MM.1S (cell line): Measurements from ENCODE around the gene CASTOR1.

Experiments
- DNase-seq: peaks from one replicate; pipeline ENCODE4 v3.0.0-alpha.2; 2015
- H2AFZ ChIP-seq: fragments of 300-600 bp; sonication (generic); 2 replicates; pipeline ENCODE4 v1.6.0; 2016; ENCODE audit warnings: antibody characterized with exemption, low read length
- H3F3A ChIP-seq: fragments of 300-600 bp; sonication (generic); 2 replicates; pipeline ENCODE4 v1.6.1; 2016; ENCODE audit warnings: mild to moderate bottlenecking, antibody characterized with exemption, low read length, moderate library complexity, mixed read lengths; ENCODE audit not compliant: insufficient read depth
- H3K27ac ChIP-seq: fragments of 300-600 bp; sonication (generic); 2 replicates; pipeline ENCODE4 v1.5.1; 2016; ENCODE audit warnings: mild to moderate bottlenecking, low read length
- H3K27me3 ChIP-seq: fragments of 300-600 bp; sonication (generic); replicated peaks from 2 replicates; pipeline ENCODE4 v1.6.0; 2016; ENCODE audit warnings: low read length; ENCODE audit not compliant: insufficient read depth
- H3K36me3 ChIP-seq: fragments of 300-600 bp; sonication (generic); replicated peaks from 2 replicates; pipeline ENCODE4 v1.6.1; 2016; ENCODE audit warnings: mild to moderate bottlenecking, low read length, mixed read lengths; ENCODE audit not compliant: insufficient read depth
- H3K4me1 ChIP-seq: fragments of 300-600 bp; sonication (generic); 2 replicates; pipeline ENCODE4 v1.6.1; 2016; ENCODE audit warnings: low read length, mixed read lengths
- H3K4me2 ChIP-seq: fragments of 300-600 bp; sonication (generic); 2 replicates; pipeline ENCODE4 v1.6.0; 2016; ENCODE audit warnings: low read depth, low read length
- H3K4me3 ChIP-seq: fragments of 300-600 bp; sonication (generic); 2 replicates; pipeline ENCODE4 v1.5.1; 2016; ENCODE audit warnings: low read length, mixed read lengths
- H3K79me2 ChIP-seq: fragments of 300-600 bp; sonication (generic); 2 replicates; pipeline ENCODE4 v1.6.1; 2016; ENCODE audit warnings: mixed run types, low read length, mixed read lengths
- H3K9ac ChIP-seq: fragments of 300-600 bp; sonication (generic); 2 replicates; pipeline ENCODE4 v1.6.1; 2016; ENCODE audit warnings: low read length, mixed read lengths
- H3K9me2 ChIP-seq: fragments of 300-600 bp; sonication (generic); replicated peaks from 2 replicates; pipeline ENCODE4 v1.6.1; 2016; ENCODE audit warnings: mild to moderate bottlenecking, low read length, mixed read lengths; ENCODE audit not compliant: insufficient read depth
- H3K9me3 ChIP-seq: fragments of 300-600 bp; sonication (generic); replicated peaks from 2 replicates; pipeline ENCODE4 v1.6.1; 2016; ENCODE audit warnings: mild to moderate bottlenecking, low read length, mixed read lengths; ENCODE audit not compliant: insufficient read depth
- H4K20me1 ChIP-seq: fragments of 300-600 bp; sonication (generic); 2 replicates; pipeline ENCODE4 v1.6.1; 2016; ENCODE audit warnings: mild to moderate bottlenecking, low read length, moderate library complexity, mixed read lengths; ENCODE audit not compliant: insufficient read depth
- CTCF ChIP-seq: fragments of 300-600 bp; sonication (generic); IDR thresholded peaks from 2 replicates; pipeline ENCODE4 v1.5.1; 2016; ENCODE audit warnings: antibody characterized with exemption, low read length, mixed read lengths
- EZH2 ChIP-seq: fragments of 300-600 bp; sonication (generic); optimal IDR thresholded peaks from 2 replicates; pipeline ENCODE3; 2017; ENCODE audit warnings: low read depth, mild to moderate bottlenecking, antibody characterized with exemption, low read length, mixed read lengths
- EZH2phosphoT487 ChIP-seq: fragments of 300-600 bp; sonication (generic); IDR thresholded peaks from 2 replicates; pipeline ENCODE4 v1.6.1; 2018; ENCODE audit warnings: antibody characterized with exemption, low read length

Gene CASTOR1

GRCh38 chr22:30249049-30250038 lies 40.0 kb downstream of the CASTOR1 start:
- Histone ChIP-seq H3K4me2 (no peak overlapping the region), H2AFZ (no peak overlapping the region), H3K9ac (no peak overlapping the region), H3K4me3 (no peak overlapping the region), H3K36me3 (no peaks in the 10 kb centered on the region), H3F3A (no peaks in the 10 kb centered on the region), H3K79me2 (no peaks in the 10 kb centered on the region), H3K4me1 (no peaks in the 10 kb centered on the region; the same call in 1 of the 2 replicates), H4K20me1 (peaks cover 3% of the 10 kb centered on the region; the same call in 1 of the 2 replicates), H3K9me2 (no peaks in the 10 kb centered on the region), H3K27me3 (peaks cover 77% of the 10 kb centered on the region), H3K9me3 (no peaks in the 10 kb centered on the region), H3K27ac (no peak overlapping the region)
- DNase-seq, result no peak
- TF ChIP-seq EZH2 (no peak), CTCF (no peak)

- H4K20me1 ChIP-seq, result peaks cover 3% of the 10 kb centered on the region; the same call in 1 of the 2 replicates
- TF ChIP-seq EZH2phosphoT487 (no peak), EZH2 (no peak), CTCF (no peak)
- H3K9ac ChIP-seq, result no peak overlapping the region
- no peak overlapping the region for H3K27ac ChIP-seq
- no peak for DNase-seq
- no peaks in the 10 kb centered on the region for H3K9me3 ChIP-seq
- no peaks in the 10 kb centered on the region; the same call in 1 of the 2 replicates for H3K4me1 ChIP-seq
- H3F3A ChIP-seq, result no peaks in the 10 kb centered on the region
- no peak overlapping the region for H3K4me2 ChIP-seq
- H2AFZ ChIP-seq, result no peak overlapping the region
- no peak overlapping the region for H3K4me3 ChIP-seq
- peaks cover 86% of the 10 kb centered on the region for H3K27me3 ChIP-seq
- H3K36me3 ChIP-seq, result no peaks in the 10 kb centered on the region
- no peaks in the 10 kb centered on the region for H3K79me2 ChIP-seq
- H3K9me2 ChIP-seq, result no peaks in the 10 kb centered on the region
Measured at GRCh38 chr22:30248484-30248883, 40.8 kb downstream of the CASTOR1 start.

GRCh38 chr22:30247974-30248373 lies 41.3 kb downstream of the CASTOR1 start:
- Histone ChIP-seq H3K27me3 (peaks cover 89% of the 10 kb centered on the region), H3F3A (no peaks in the 10 kb centered on the region), H3K27ac (no peak overlapping the region), H3K9ac (no peak overlapping the region), H3K9me3 (no peaks in the 10 kb centered on the region), H3K36me3 (no peaks in the 10 kb centered on the region), H3K4me3 (no peak overlapping the region), H2AFZ (no peak overlapping the region), H3K79me2 (no peaks in the 10 kb centered on the region), H4K20me1 (peaks cover 3% of the 10 kb centered on the region; the same call in 1 of the 2 replicates), H3K9me2 (no peaks in the 10 kb centered on the region), H3K4me1 (no peaks in the 10 kb centered on the region; the same call in 1 of the 2 replicates), H3K4me2 (no peak overlapping the region)
- DNase-seq, result no peak
- TF ChIP-seq CTCF, result no peak
- no peak for TF ChIP-seq EZH2
- no peak for TF ChIP-seq EZH2phosphoT487
